AG10803 (cell line): Measurements from ENCODE around the gene POLR2M.

ENCODE experiments used
- DNase-seq: peaks from one replicate; pipeline ENCODE4 v3.0.0; 2010; ENCODE audit warnings: low read depth
- H3K4me3 ChIP-seq: 2 replicates; pipeline ENCODE4 v1.5.1; 2011; ENCODE audit warnings: mild to moderate bottlenecking, low read length, control low read depth
- CTCF ChIP-seq: conservative IDR thresholded peaks from 2 replicates; pipeline ENCODE4 v1.5.1; 2011; ENCODE audit warnings: mild to moderate bottlenecking, low read length, control low read depth, inconsistent platforms

POLR2M gene

GRCh38 chr15:57703387-57703786 is 3.1 kb upstream of the POLR2M start:
- H3K4me3 ChIP-seq, result no peak overlapping the region
- TF ChIP-seq CTCF, result no peak
- peak; percentile 58 for DNase-seq

- TF ChIP-seq CTCF, result no peak
- no peak overlapping the region for H3K4me3 ChIP-seq
- no peak for DNase-seq
These were observed 2.1 kb upstream of the POLR2M start for GRCh38 chr15:57704441-57704840.

GRCh38 chr15:57705746-57706404 is 639 bp upstream of the POLR2M start:
- no peak for TF ChIP-seq CTCF
- H3K4me3 ChIP-seq, result peak overlapping the region; percentile 98
- no peak for DNase-seq

GRCh38 chr15:57708047-57708446 is 1.5 kb downstream of the POLR2M start:
- H3K4me3 ChIP-seq, result peak overlapping the region; percentile 98
- DNase-seq, result no peak
- TF ChIP-seq CTCF, result no peak

GRCh38 chr15:57718309-57718708 is 11.8 kb downstream of the POLR2M start:
- H3K4me3 ChIP-seq, result no peak overlapping the region
- no peak for DNase-seq
- TF ChIP-seq CTCF, result no peak

GRCh38 chr15:57720867-57721266 is 14.4 kb downstream of the POLR2M start:
- TF ChIP-seq CTCF, result no peak
- peak; percentile 72 for DNase-seq
- H3K4me3 ChIP-seq, result no peak overlapping the region

- no peak for TF ChIP-seq CTCF
- DNase-seq, result peak; percentile 13
- no peak overlapping the region for H3K4me3 ChIP-seq
These were observed 19.9 kb downstream of the POLR2M start for GRCh38 chr15:57726411-57726810.
